ENCODE measurements around the gene CDK12.
"Not testable (repeated sequence)": the region's sequence is repeated elsewhere in the genome, so short reads cannot be mapped to it uniquely, and the experiment has no call there.

CDK12 gene

DNA sequence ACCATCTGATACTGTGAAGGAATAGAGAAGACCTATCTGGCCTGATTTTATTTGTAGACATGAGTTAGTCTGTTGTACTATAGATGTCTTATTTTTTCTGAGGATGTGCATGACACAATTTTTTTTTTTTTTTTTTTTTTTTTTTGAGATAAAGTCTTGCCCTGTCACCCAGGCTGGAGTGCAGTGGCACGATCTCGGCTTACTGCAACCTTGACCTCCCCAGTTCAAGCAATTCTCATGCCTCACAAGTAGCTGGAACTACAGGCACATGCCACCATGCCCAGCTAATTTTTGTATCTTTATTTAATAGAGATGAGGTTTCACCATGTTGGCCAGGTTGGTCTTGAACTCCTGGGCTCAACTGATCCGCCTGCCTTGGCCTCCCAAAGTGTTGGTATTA, 26.2 kb downstream of the CDK12 start:
- H3K4me3 ChIP-seq (ENCODE audit: insufficient read depth, low read depth, low read length, poor library complexity, severe bottlenecking); H3K27me3 ChIP-seq (replicated peaks; ENCODE audit: control insufficient read depth, insufficient read depth, low read length, poor library complexity, severe bottlenecking); H3K27ac ChIP-seq (ENCODE audit: insufficient read depth, low read length, poor library complexity, severe bottlenecking); H3K9me3 ChIP-seq (ENCODE audit: control insufficient read depth, low read length); H3K4me1 ChIP-seq (ENCODE audit: control insufficient read depth, insufficient read depth, low read length, poor library complexity, severe bottlenecking); DNase-seq: not testable (repeated sequence)
- peaks cover 21% of the 10 kb centered on the region for H3K36me3 ChIP-seq (ENCODE audit: control insufficient read depth, insufficient read depth, low read length)

DNA sequence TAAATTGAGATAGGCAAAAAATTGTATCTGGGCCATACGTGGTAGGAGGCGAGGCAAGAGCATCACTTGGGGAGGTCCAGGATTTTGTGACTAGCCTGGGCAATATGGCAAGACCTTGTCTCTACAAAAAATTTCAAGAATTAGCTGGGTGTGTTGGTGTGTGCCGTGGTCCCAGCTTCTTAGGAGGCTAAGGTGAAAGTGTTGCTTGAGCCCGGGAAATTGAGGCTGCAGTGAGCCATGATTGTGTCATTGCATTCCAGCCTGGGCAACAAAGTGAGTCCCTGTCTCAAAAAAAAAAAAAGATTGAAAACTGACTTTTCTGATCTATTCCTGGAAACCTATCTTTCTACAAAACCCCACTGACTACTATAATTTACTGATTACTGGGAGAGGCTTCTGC, 26.7 kb downstream of the CDK12 start:
- no peak for DNase-seq
- no peak overlapping the region for H3K4me3 ChIP-seq (ENCODE audit: insufficient read depth, low read depth, low read length, poor library complexity, severe bottlenecking)
- H3K36me3 ChIP-seq (ENCODE audit: control insufficient read depth, insufficient read depth, low read length), result peaks cover 25% of the 10 kb centered on the region
- no peak overlapping the region for H3K27ac ChIP-seq (ENCODE audit: insufficient read depth, low read length, poor library complexity, severe bottlenecking)
- no peaks in the 10 kb centered on the region for H3K9me3 ChIP-seq (ENCODE audit: control insufficient read depth, low read length)
- H3K27me3 ChIP-seq (replicated peaks; ENCODE audit: control insufficient read depth, insufficient read depth, low read length, poor library complexity, severe bottlenecking), result no peaks in the 10 kb centered on the region
- no peaks in the 10 kb centered on the region for H3K4me1 ChIP-seq (ENCODE audit: control insufficient read depth, insufficient read depth, low read length, poor library complexity, severe bottlenecking)

GRCh38 chr17:39496921-39497320, 35.6 kb downstream of the CDK12 start:
- not testable (repeated sequence) for H3K27me3 ChIP-seq (replicated peaks; ENCODE audit: control insufficient read depth, insufficient read depth, low read length, poor library complexity, severe bottlenecking); H3K9me3 ChIP-seq (ENCODE audit: control insufficient read depth, low read length); H3K4me3 ChIP-seq (ENCODE audit: insufficient read depth, low read depth, low read length, poor library complexity, severe bottlenecking); H3K27ac ChIP-seq (ENCODE audit: insufficient read depth, low read length, poor library complexity, severe bottlenecking); H3K4me1 ChIP-seq (ENCODE audit: control insufficient read depth, insufficient read depth, low read length, poor library complexity, severe bottlenecking); DNase-seq
- H3K36me3 ChIP-seq (ENCODE audit: control insufficient read depth, insufficient read depth, low read length), result peaks cover 61% of the 10 kb centered on the region

GRCh38 chr17:39507511-39507910, 46.2 kb downstream of the CDK12 start:
- no peak overlapping the region for H3K27ac ChIP-seq (ENCODE audit: insufficient read depth, low read length, poor library complexity, severe bottlenecking)
- H3K9me3 ChIP-seq (ENCODE audit: control insufficient read depth, low read length), result no peaks in the 10 kb centered on the region
- peaks cover 58% of the 10 kb centered on the region for H3K36me3 ChIP-seq (ENCODE audit: control insufficient read depth, insufficient read depth, low read length)
- H3K27me3 ChIP-seq (replicated peaks; ENCODE audit: control insufficient read depth, insufficient read depth, low read length, poor library complexity, severe bottlenecking), result no peaks in the 10 kb centered on the region
- no peak overlapping the region for H3K4me3 ChIP-seq (ENCODE audit: insufficient read depth, low read depth, low read length, poor library complexity, severe bottlenecking)
- no peaks in the 10 kb centered on the region for H3K4me1 ChIP-seq (ENCODE audit: control insufficient read depth, insufficient read depth, low read length, poor library complexity, severe bottlenecking)
- DNase-seq, result no peak

GRCh38 chr17:39508987-39509386, 47.7 kb downstream of the CDK12 start:
- Histone ChIP-seq H3K36me3 (ENCODE audit: control insufficient read depth, insufficient read depth, low read length) (peaks cover 52% of the 10 kb centered on the region), H3K4me1 (ENCODE audit: control insufficient read depth, insufficient read depth, low read length, poor library complexity, severe bottlenecking) (no peaks in the 10 kb centered on the region), H3K9me3 (ENCODE audit: control insufficient read depth, low read length) (no peaks in the 10 kb centered on the region), H3K4me3 (ENCODE audit: insufficient read depth, low read depth, low read length, poor library complexity, severe bottlenecking) (no peak overlapping the region), H3K27me3 (replicated peaks; ENCODE audit: control insufficient read depth, insufficient read depth, low read length, poor library complexity, severe bottlenecking) (no peaks in the 10 kb centered on the region), H3K27ac (ENCODE audit: insufficient read depth, low read length, poor library complexity, severe bottlenecking) (no peak overlapping the region)
- no peak for DNase-seq

GRCh38 chr17:39513309-39513708, 52.0 kb downstream of the CDK12 start:
- Histone ChIP-seq H3K36me3 (ENCODE audit: control insufficient read depth, insufficient read depth, low read length) (peaks cover 72% of the 10 kb centered on the region), H3K27ac (ENCODE audit: insufficient read depth, low read length, poor library complexity, severe bottlenecking) (no peak overlapping the region), H3K4me3 (ENCODE audit: insufficient read depth, low read depth, low read length, poor library complexity, severe bottlenecking) (no peak overlapping the region), H3K4me1 (ENCODE audit: control insufficient read depth, insufficient read depth, low read length, poor library complexity, severe bottlenecking) (no peaks in the 10 kb centered on the region), H3K27me3 (replicated peaks; ENCODE audit: control insufficient read depth, insufficient read depth, low read length, poor library complexity, severe bottlenecking) (no peaks in the 10 kb centered on the region), H3K9me3 (ENCODE audit: control insufficient read depth, low read length) (no peaks in the 10 kb centered on the region)
- DNase-seq, result no peak

DNA sequence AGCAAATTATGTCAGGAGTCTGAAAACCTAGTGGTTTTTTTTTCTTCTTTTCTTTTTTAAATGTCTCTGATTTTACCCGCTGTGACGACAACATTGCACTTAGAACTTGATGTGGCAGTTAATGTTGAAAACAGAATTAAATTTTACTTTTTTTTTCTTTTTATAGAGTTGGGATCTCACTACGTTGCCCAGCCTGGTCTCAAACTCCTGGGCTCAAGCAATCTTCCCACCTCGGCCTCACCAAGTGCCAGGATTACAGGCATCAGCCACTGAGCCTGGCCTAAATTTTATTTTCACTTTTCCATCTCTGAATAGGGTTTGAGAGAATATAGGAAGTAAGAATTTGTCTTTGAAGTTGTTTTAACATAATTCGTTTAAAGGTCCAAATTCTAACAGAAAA, 52.6 kb downstream of the CDK12 start:
- no peaks in the 10 kb centered on the region for H3K9me3 ChIP-seq (ENCODE audit: control insufficient read depth, low read length)
- no peaks in the 10 kb centered on the region for H3K4me1 ChIP-seq (ENCODE audit: control insufficient read depth, insufficient read depth, low read length, poor library complexity, severe bottlenecking)
- no peaks in the 10 kb centered on the region for H3K27me3 ChIP-seq (replicated peaks; ENCODE audit: control insufficient read depth, insufficient read depth, low read length, poor library complexity, severe bottlenecking)
- H3K4me3 ChIP-seq (ENCODE audit: insufficient read depth, low read depth, low read length, poor library complexity, severe bottlenecking), result no peak overlapping the region
- H3K36me3 ChIP-seq (ENCODE audit: control insufficient read depth, insufficient read depth, low read length), result peaks cover 71% of the 10 kb centered on the region
- DNase-seq, result no peak
- H3K27ac ChIP-seq (ENCODE audit: insufficient read depth, low read length, poor library complexity, severe bottlenecking), result no peak overlapping the region

GRCh38 chr17:39517224-39517623, 55.9 kb downstream of the CDK12 start:
- Histone ChIP-seq H3K27ac (ENCODE audit: insufficient read depth, low read length, poor library complexity, severe bottlenecking) (no peak overlapping the region), H3K36me3 (ENCODE audit: control insufficient read depth, insufficient read depth, low read length) (peaks cover 87% of the 10 kb centered on the region), H3K9me3 (ENCODE audit: control insufficient read depth, low read length) (no peaks in the 10 kb centered on the region), H3K27me3 (replicated peaks; ENCODE audit: control insufficient read depth, insufficient read depth, low read length, poor library complexity, severe bottlenecking) (no peaks in the 10 kb centered on the region), H3K4me1 (ENCODE audit: control insufficient read depth, insufficient read depth, low read length, poor library complexity, severe bottlenecking) (no peaks in the 10 kb centered on the region), H3K4me3 (ENCODE audit: insufficient read depth, low read depth, low read length, poor library complexity, severe bottlenecking) (no peak overlapping the region)
- DNase-seq, result no peak

DNA sequence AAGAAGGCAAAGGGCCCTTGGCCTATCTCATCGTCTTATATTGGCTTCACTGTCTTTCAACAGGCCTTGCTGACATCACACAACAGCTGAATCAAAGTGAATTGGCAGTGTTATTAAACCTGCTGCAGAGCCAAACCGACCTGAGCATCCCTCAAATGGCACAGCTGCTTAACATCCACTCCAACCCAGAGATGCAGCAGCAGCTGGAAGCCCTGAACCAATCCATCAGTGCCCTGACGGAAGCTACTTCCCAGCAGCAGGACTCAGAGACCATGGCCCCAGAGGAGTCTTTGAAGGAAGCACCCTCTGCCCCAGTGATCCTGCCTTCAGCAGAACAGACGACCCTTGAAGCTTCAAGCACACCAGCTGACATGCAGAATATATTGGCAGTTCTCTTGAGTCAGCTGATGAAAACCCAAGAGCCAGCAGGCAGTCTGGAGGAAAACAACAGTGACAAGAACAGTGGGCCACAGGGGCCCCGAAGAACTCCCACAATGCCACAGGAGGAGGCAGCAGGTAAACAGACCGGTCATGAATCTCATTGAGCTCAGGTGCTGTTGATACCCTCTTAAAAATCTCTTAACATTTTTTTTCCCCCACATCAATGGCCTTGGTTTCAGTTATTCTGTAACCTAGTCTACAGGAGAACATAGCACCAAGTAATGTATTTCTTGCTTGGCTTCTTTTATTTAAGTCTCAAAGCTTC, 64.7 kb downstream of the CDK12 start:
- DNase-seq, result no peak
- no peaks in the 10 kb centered on the region for H3K27me3 ChIP-seq (replicated peaks; ENCODE audit: control insufficient read depth, insufficient read depth, low read length, poor library complexity, severe bottlenecking)
- H3K4me3 ChIP-seq (ENCODE audit: insufficient read depth, low read depth, low read length, poor library complexity, severe bottlenecking), result no peak overlapping the region
- H3K9me3 ChIP-seq (ENCODE audit: control insufficient read depth, low read length), result no peaks in the 10 kb centered on the region
- no peak overlapping the region for H3K27ac ChIP-seq (ENCODE audit: insufficient read depth, low read length, poor library complexity, severe bottlenecking)
- H3K36me3 ChIP-seq (ENCODE audit: control insufficient read depth, insufficient read depth, low read length), result peaks cover 70% of the 10 kb centered on the region
- H3K4me1 ChIP-seq (ENCODE audit: control insufficient read depth, insufficient read depth, low read length, poor library complexity, severe bottlenecking), result no peaks in the 10 kb centered on the region

DNA sequence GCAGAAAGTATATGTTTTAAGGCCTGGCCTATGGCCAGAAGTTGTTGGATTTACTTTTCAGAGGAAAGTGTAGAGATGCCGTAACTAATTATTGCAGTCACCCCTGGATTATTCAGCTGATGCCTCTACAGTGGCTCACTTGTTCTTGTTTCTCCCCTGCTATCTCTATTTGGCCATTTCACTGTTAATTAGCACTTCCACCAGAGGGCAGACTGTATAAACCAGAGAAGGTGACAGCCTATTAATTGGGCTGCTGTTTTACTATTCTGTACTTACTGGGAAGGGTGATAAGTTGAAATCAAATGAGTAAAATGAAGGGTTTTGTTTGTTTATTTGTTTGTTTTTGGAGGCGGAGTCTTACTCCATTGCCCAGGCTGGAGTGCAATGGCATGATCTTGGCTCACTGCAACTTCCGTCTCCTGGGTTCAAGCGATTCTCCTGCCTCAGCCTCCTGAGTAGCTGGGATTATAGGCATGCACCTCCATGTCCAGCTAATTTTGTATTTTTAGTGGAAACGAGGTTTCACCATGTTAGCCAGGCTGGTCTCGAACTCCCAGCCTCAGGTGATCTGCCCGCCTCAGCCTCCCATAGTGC, 66.0 kb downstream of the CDK12 start:
- Histone ChIP-seq H3K36me3 (ENCODE audit: control insufficient read depth, insufficient read depth, low read length) (peaks cover 67% of the 10 kb centered on the region), H3K27ac (ENCODE audit: insufficient read depth, low read length, poor library complexity, severe bottlenecking) (no peak overlapping the region), H3K9me3 (ENCODE audit: control insufficient read depth, low read length) (no peaks in the 10 kb centered on the region), H3K4me3 (ENCODE audit: insufficient read depth, low read depth, low read length, poor library complexity, severe bottlenecking) (no peak overlapping the region), H3K4me1 (ENCODE audit: control insufficient read depth, insufficient read depth, low read length, poor library complexity, severe bottlenecking) (no peaks in the 10 kb centered on the region), H3K27me3 (replicated peaks; ENCODE audit: control insufficient read depth, insufficient read depth, low read length, poor library complexity, severe bottlenecking) (no peaks in the 10 kb centered on the region)
- DNase-seq, result no peak
